Measurements from ENCODE around the gene SPP1.

Gene SPP1

GRCh38 chr4:87962398-87963146 lies 12.9 kb upstream of the SPP1 start:
- ChIA-PET CTCF (interaction anchor here (1.1 to 2.4 kb wide), 3 partner anchors 11 to 34 kb away, joined by 3 to 8 read pairs (median 5); no protein-coding TSS in a partner anchor), POLR2A (no interaction called here)
- TF ChIP-seq CTCF (IDR thresholded peaks at IDR 0.05; ENCODE audit: control extremely low read depth, extremely low read depth, low read depth, missing control alignments), result no peak
- DNase-seq (ENCODE audit: extremely low spot score), result no peak

- ChIA-PET POLR2A (no interaction called here), CTCF (interaction anchor here (2.0 kb wide), 1 partner anchor 8 kb away, joined by 13 read pairs; no protein-coding TSS in a partner anchor)
- no peak for TF ChIP-seq CTCF (IDR thresholded peaks at IDR 0.05; ENCODE audit: control extremely low read depth, extremely low read depth, low read depth, missing control alignments)
- DNase-seq (ENCODE audit: extremely low spot score), result no peak
Observed at GRCh38 chr4:87965501-87965975, 10.0 kb upstream of the SPP1 start.

GRCh38 chr4:87966095-87966496 lies 9.4 kb upstream of the SPP1 start:
- POLR2A ChIA-PET, result no interaction called here
- TF ChIP-seq CTCF (IDR thresholded peaks at IDR 0.05; ENCODE audit: control extremely low read depth, extremely low read depth, low read depth, missing control alignments), result no peak
- CTCF ChIA-PET, result interaction anchor here (1.5 kb wide), 1 partner anchor 14 kb away, joined by 4 read pairs; no protein-coding TSS in a partner anchor
- DNase-seq (ENCODE audit: extremely low spot score), result no peak

- no peak for DNase-seq (ENCODE audit: extremely low spot score)
- ChIA-PET CTCF (interaction anchor here (1.5 kb wide), 1 partner anchor 15 kb away, joined by 4 read pairs; no protein-coding TSS in a partner anchor), POLR2A (no interaction called here)
- TF ChIP-seq CTCF (IDR thresholded peaks at IDR 0.05; ENCODE audit: control extremely low read depth, extremely low read depth, low read depth, missing control alignments), result no peak
Observed at GRCh38 chr4:87967193-87967592, 8.3 kb upstream of the SPP1 start.

GRCh38 chr4:87970121-87970520 lies 5.4 kb upstream of the SPP1 start:
- POLR2A ChIA-PET, result no interaction called here
- CTCF ChIA-PET, result no interaction called here
- TF ChIP-seq CTCF (IDR thresholded peaks at IDR 0.05; ENCODE audit: control extremely low read depth, extremely low read depth, low read depth, missing control alignments), result no peak
- DNase-seq (ENCODE audit: extremely low spot score), result no peak

- TF ChIP-seq CTCF (IDR thresholded peaks at IDR 0.05; ENCODE audit: control extremely low read depth, extremely low read depth, low read depth, missing control alignments), result no peak
- CTCF ChIA-PET, result interaction anchor here (0.8 to 2.8 kb wide), 3 partner anchors 15 to 119 kb away, joined by 3 to 20 read pairs (median 8); no protein-coding TSS in a partner anchor
Observed at GRCh38 chr4:87971866-87972265, 3.6 kb upstream of the SPP1 start.

More at GRCh38 chr4:87971866-87972265, 3.6 kb upstream of the SPP1 start:
- POLR2A ChIA-PET, result no interaction called here
- no peak for DNase-seq (ENCODE audit: extremely low spot score)
